Measurements from ENCODE around the gene GGCX. TPM values are rescaled to one million over a fixed set of nuclear protein-coding genes. Genes with fewer than 3 reads are reported as not detected.

The GGCX gene
- total and polyA plus RNA-seq, 9 of the 15 experiments (the other 6 are each of a cell fraction or from before 2014, with no cell fraction given): 14.4 to 47.1 (median 28.1) TPM

DNA sequence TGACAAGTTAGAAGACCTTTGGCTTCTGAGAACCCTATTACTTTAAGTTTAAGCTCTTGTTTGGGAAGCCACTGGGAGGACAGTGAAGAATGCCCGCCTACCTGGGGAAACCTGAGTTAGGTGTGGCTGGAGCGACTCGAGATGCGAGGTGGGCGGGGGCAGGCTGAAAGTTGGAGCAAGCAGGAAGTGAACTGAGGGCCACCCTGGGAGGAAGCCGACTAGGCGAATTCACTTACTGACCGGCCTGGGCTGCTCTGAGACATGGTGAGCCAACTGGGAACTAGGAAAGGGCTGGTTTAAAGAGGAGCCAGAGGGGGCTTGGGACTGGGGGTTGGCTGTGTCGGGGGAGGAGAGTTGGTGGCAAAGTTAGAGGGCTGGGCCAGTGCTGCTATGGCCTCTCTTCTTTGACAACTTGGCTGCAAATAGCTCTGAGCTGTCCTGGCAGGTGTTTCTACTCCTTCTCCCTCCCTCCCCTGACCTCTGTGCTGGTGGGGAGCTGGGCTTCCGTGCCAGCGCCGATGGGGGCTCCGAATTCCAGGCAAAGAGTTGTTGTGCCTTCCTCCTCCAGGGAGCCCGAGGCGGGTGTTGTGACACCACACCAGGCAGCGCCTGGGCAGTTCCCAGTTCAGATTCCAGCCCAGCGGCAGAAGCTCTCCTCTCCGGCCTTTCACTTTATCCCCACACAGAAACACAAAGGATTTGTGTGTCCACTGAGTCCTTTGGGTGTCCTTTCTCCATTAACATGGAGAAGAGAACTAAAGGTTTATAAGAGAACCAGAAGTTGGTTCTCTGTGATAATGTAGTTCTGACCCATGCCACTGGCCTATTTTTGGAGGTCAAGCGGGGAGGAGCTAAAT is 16.3 kb upstream of the GGCX start, which contains the start of gene VAMP8 (continued):
- TF ChIP-seq HDAC6 (IDR thresholded peaks at IDR 0.05; ENCODE audit: low read depth, low read length) (no peak), TEAD1 (CRISPR knock-in tag; IDR thresholded peaks at IDR 0.05) (peak in 1 of 2 experiments; percentile 21; a peak in 1 of 4 replicates), ARHGAP35 (IDR thresholded peaks at IDR 0.05; ENCODE audit: partially characterized antibody) (no peak), ZNF175 (CRISPR knock-in tag; IDR thresholded peaks at IDR 0.05; ENCODE audit: low read depth) (no peak), ZNF253 (CRISPR knock-in tag; conservative IDR thresholded peaks at IDR 0.05) (no peak), SAFB2 (IDR thresholded peaks at IDR 0.05; ENCODE audit: borderline replicate concordance, low read depth, low read length, severe bottlenecking) (no peak), ZBTB34 (CRISPR knock-in tag; IDR thresholded peaks at IDR 0.05) (no peak), ZMIZ1 (IDR thresholded peaks at IDR 0.05; ENCODE audit: low read depth in 2 of 2, low read length in 2 of 2) (no peak), STAG1 (CRISPR knock-in tag; IDR thresholded peaks at IDR 0.05; ENCODE audit: borderline replicate concordance) (no peak), ZNF133 (CRISPR knock-in tag; IDR thresholded peaks at IDR 0.05) (no peak), PHB (CRISPR knock-in tag; IDR thresholded peaks at IDR 0.05) (peak; percentile 27; the same call in 1 of the 2 replicates), TCF7L2 (IDR thresholded peaks at IDR 0.05; ENCODE audit: low read depth, low read length) (no peak), ZNF780A (CRISPR knock-in tag; IDR thresholded peaks at IDR 0.05) (no peak), NFE2 (IDR thresholded peaks at IDR 0.05; ENCODE audit: low read depth) (no peak; the same call in 1 of the 2 replicates), HCFC1 (IDR thresholded peaks at IDR 0.05; ENCODE audit: low read depth, low read length) (no peak), FUS (optimal IDR thresholded peaks at IDR 0.05; ENCODE audit: low read depth, low read length) (no peak), SNIP1 (IDR thresholded peaks at IDR 0.05; ENCODE audit: low read depth) (no peak), NCOA1 (IDR thresholded peaks at IDR 0.05; ENCODE audit: low read depth) (no peak), THAP7 (CRISPR knock-in tag; IDR thresholded peaks at IDR 0.05) (no peak), E2F3 (CRISPR knock-in tag; IDR thresholded peaks at IDR 0.05) (no peak), STAT5B (CRISPR knock-in tag; IDR thresholded peaks at IDR 0.05) (no peak), XRCC4 (IDR thresholded peaks at IDR 0.05; ENCODE audit: extremely low read depth, insufficient read depth, insufficient read length) (no peak), EZH2 (IDR thresholded peaks at IDR 0.05; ENCODE audit: borderline replicate concordance, low read depth, low read length) (no peak)
- TF ChIP-seq, protein P1, sequence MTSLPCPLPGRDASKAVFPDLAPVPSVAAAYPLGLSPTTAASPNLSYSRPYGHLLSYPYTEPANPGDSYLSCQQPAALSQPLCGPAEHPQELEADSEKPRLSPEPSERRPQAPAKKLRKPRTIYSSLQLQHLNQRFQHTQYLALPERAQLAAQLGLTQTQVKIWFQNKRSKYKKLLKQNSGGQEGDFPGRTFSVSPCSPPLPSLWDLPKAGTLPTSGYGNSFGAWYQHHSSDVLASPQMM (CRISPR knock-in tag; IDR thresholded peaks at IDR 0.05): no peak

All from K562 (cell line).